GM12872 (cell line): ENCODE results near the gene ABHD17A.

Experiments used
- TF ChIP-seq, protein P1 (sequence below): IDR thresholded peaks from 3 replicates; pipeline ENCODE4 v1.5.1; 2011; ENCODE audit warnings: low read depth, mild to moderate bottlenecking, low read length, moderate library complexity; ENCODE audit not compliant: insufficient read depth

The ABHD17A gene

DNA sequence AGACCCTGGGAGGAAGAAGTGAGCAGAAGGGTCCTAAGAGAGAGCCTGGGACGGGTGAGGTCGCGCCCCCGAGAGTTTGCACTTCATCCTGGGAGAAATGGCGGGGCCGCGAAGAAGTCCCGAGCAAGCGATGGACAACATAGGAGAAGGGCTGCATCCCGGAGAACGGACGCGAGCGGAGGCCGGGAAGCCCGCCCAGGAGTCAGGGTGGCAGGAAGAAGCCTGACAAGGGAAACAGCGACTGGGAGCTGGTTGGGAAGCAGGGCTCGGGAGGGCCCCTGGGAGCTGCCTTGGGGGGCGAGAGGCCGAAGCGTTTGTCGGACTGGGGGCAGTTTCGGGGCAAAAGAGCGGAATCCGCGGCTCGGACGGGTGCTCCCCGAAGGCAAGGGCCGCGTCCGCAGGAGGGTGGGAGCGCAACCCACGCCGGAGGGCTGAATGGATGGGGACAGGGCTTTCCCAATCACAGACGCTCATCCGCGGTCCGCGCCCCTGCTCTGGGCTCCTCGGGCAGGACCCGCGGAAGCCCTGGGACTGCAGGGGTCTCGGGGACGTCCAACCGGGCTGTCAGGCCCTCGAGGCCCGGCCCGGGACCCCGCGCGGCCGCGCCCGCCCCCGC lies 469 bp downstream of the ABHD17A start:
- TF ChIP-seq, protein P1, sequence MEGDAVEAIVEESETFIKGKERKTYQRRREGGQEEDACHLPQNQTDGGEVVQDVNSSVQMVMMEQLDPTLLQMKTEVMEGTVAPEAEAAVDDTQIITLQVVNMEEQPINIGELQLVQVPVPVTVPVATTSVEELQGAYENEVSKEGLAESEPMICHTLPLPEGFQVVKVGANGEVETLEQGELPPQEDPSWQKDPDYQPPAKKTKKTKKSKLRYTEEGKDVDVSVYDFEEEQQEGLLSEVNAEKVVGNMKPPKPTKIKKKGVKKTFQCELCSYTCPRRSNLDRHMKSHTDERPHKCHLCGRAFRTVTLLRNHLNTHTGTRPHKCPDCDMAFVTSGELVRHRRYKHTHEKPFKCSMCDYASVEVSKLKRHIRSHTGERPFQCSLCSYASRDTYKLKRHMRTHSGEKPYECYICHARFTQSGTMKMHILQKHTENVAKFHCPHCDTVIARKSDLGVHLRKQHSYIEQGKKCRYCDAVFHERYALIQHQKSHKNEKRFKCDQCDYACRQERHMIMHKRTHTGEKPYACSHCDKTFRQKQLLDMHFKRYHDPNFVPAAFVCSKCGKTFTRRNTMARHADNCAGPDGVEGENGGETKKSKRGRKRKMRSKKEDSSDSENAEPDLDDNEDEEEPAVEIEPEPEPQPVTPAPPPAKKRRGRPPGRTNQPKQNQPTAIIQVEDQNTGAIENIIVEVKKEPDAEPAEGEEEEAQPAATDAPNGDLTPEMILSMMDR: no peak

DNA sequence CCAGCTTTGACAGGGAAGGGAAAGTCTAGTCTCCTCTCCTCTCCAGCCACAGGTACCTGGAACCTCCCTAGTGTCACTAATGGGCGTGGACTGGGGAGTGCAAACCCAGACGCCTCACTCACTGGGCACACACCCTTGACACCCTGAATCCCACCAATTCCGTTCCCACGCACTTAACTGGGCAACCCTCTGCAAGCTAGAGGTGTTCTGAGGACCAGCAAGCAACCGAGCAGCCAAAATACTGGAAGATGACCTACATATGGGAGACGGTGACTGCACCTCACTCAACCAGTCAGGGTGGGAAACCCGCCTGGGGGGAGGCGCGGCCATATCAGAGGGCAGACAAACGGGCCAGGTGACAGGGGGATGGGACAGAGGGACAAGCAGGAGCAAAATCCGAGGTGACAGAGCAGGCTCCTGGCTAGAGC lies 991 bp downstream of the ABHD17A start:
- TF ChIP-seq, protein P1: no peak

DNA sequence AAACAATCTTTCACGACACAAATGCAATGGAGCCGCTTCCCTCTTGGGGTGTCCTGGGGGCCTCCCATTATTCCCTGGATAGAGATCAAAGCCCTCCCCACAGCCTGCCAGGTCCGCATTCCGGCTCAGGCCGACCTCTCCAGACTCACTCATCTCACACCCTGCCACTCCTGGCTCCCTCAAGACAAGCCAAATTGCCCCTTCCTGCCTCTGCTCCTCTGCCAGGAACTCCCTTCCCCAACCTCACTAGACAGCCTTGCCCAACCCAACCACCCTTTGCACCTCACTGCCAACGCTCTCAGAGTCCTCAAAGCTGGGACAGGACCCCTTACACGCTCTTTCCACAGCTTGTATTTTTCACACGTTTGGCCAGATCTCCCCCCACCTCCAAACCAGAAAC lies 1.5 kb downstream of the ABHD17A start:
- TF ChIP-seq, protein P1: no peak

DNA sequence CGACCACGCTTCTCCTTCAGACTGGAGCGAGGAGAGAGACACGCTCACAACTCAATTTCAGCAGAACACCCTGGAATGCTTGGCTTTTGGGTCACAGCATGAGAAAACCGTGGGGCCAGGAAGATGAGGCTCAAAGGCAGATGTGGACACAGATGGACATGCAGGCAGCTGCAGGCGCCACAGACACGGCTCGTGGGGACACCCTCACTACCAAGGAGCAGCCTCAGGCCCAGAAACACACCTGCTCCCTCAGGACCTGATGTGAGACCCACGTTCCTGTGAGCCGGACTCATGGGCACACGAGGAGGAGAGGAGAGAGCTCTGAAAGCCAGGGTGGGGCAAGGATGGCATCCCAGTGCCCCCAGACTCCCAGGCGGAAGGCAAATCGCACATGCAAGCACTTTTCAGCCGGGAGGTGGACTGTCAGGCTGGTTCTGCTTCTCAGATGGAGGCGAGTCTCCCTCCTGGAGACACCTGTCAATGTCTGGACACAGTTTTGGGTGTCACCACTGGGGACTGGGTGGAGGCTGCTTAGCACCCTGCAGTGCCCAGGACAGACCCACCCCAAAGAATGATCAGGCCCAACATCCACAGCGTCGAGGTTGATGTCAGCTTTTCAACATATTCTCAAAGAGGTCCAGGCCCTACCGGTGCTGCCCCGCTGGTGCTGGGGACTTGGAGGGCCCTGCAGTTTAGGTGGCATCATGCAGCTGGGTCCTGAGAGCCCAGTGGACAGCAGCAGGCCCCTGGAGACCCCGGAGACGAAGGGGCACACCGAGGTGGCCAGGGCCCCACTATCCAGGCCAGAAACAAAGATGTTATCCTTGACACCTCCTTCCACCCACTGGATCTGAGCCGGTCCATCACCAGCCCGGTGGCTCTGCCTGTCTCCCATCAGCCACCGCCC lies 2.3 kb downstream of the ABHD17A start:
- TF ChIP-seq, protein P1: no peak

DNA sequence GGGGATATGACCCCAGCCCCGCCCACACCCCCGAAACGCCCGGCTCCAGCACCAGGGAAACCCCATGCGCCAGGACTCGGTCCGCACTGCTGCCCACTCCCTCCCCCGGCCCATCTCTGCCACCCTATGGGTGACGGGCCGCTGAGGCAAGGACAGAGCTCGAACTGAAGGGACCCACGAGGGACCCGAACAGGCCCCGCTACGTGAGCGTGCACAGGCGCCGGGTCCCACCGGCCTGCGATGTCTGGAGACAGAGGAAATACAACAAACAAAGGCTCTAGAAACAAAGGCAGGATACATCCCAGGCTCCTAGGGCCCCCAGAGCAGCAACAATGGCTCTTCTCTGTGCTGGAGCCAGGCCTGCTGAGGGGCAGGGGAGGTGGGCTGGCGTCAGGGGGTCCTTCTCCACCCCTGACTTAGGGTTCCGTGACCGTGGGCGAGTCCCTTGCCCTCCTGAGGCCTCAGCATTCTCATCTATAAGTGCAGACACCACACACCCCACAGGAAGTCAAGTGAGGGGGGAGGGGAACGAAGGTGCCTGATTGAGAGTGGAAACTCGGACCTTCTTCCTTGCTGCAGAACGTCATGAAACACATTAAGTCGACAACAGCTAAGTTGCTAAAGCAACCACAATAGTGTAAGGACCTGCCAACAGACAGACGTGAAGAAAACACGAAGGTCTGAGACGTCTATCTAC lies 3.1 kb downstream of the ABHD17A start:
- TF ChIP-seq, protein P1: no peak

DNA sequence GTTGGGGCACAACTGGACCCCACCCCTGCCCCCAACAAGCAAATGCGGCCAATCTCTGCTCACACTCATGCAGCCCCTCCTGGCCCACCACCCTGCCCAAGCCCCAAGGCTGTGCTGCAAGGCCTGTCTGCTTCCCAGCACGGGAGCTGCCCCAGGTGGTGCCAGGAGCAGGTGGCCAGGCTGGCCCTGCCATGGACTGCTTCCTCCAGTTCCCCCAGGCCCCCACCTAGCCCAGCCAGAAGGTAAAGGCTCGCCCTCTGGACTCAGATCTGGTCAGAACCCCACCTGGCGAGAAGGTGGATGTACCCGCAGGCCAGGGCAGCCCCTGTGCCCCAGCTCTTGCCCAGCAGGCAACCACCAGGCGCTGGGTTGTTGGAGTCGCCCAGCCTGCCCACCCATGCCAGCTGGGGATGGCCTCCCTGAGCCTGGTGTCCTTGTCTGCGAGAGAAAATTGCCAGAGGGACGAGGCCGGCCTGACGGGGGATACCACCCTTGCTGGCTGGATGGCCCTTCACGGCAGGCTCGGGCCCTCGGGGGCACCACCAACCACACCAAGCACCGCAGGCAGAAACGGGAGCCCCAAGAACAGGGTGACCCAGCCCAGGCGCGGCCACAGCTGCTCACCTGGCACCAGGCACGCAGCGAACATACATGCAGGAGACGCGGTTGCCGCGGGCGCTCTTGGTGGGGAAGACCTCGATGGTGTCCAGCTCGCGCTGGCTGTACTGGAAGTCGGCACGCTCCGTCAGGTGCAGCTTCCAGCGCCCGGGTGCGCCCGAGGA lies 4.5 kb downstream of the ABHD17A start:
- TF ChIP-seq, protein P1: no peak
